Sigmoid colon (tissue), 4 donors: ENCODE measurements around the gene ITGAD.

Experiments used
- POLR2A ChIP-seq, 2 donors: fragments of 450-650 bp; IDR thresholded peaks; one replicate each; pipeline ENCODE4 v1.6.1; 2016; ENCODE audit warnings: antibody characterized with exemption in 2 of 2, mild to moderate bottlenecking in 2 of 2, moderate library complexity in 2 of 2
- POLR2AphosphoS5 ChIP-seq, 4 donors: sonication (generic); formaldehyde crosslinking; IDR thresholded peaks; one replicate each; pipeline ENCODE4 v1.6.1; 2017; ENCODE audit warnings: antibody characterized with exemption in 4 of 4

DNA sequence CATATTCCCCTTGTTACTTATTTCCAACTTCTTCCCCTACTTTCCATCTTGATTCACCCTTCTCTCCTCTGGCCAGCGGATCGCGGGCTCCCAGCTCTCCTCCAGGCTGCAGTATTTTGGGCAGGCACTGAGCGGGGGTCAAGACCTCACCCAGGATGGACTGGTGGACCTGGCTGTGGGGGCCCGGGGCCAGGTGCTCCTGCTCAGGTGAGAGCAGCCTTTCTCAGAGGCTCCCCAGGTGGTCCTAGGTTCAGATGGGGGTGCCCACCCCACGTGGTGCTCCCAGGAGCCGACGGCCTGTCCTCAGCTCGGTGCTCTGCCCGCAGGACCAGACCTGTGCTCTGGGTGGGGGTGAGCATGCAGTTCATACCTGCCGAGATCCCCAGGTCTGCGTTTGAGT, 22.1 kb upstream of the ITGAD start:
- TF ChIP-seq POLR2A (IDR thresholded peaks at IDR 0.05): no peak
- no peak for TF ChIP-seq POLR2AphosphoS5 (IDR thresholded peaks at IDR 0.05)
